Astrocyte of the spinal cord (primary cell): ENCODE results near the gene CSRP3.

Experiments used
- DNase-seq: peaks from one replicate; pipeline ENCODE4 v3.0.0; 2011; ENCODE audit warnings: low read depth, low spot score
- H3K4me3 ChIP-seq: 2 replicates; pipeline ENCODE4 v1.5.1; 2011; ENCODE audit warnings: low read depth, mild to moderate bottlenecking, low read length, moderate library complexity
- in situ Hi-C: cut with HindIII; loops from 2 replicates; pipeline ENCODE4 v1.10.0; 2017; ENCODE audit warnings: low sequenced_read_pairs
- TF ChIP-seq, protein P1 (sequence below): IDR thresholded peaks from 2 replicates; pipeline ENCODE4 v1.5.1; 2012; ENCODE audit warnings: low read depth, mild to moderate bottlenecking, low read length, inconsistent platforms

Gene CSRP3

DNA sequence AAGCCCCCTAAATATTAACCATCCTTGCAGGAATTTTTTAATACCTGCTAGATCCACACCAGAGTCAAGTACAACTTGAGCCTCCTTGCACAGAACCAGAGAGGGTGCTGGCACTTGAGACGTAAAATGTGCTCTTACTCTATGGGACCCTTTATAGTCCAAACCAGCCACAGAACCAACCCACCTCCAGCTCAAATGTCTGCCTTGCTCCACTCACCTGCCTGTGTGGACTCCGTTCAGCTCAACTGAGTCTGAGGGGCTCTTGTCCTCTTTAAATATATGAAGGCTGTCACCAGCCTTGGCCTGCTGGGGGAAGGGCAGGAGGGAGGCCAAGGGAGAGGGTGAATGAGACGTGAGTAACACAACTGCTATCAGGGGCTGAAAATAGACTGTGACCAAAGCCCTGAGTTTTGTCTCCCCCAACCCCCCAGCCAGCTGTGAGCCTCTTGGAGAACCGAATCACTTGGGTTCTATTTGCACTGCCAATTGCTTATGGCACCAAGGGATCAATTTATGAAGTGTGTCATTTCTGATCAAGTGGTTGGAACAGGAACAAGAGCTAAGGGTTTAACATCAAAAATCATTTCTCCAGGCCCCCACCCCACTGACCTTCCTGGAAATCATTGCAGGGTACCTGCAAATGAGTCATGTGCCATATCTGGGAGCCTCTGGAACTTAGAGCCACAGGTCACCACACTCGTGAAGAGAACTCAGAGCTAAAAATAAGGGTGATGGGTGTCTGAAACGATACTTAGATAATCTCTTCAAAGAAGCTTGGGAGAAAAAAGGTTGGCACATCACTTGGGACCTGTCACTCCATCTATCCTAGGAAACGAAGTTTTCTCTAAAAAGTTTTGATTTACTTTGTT lies at the start of gene CSRP3:
TSS of gene CSRP3 (minus strand) at position 247 of the 869 bp plus-strand sequence. CDS start 9,535 bp downstream, outside the sequence.
- TF ChIP-seq, protein P1, sequence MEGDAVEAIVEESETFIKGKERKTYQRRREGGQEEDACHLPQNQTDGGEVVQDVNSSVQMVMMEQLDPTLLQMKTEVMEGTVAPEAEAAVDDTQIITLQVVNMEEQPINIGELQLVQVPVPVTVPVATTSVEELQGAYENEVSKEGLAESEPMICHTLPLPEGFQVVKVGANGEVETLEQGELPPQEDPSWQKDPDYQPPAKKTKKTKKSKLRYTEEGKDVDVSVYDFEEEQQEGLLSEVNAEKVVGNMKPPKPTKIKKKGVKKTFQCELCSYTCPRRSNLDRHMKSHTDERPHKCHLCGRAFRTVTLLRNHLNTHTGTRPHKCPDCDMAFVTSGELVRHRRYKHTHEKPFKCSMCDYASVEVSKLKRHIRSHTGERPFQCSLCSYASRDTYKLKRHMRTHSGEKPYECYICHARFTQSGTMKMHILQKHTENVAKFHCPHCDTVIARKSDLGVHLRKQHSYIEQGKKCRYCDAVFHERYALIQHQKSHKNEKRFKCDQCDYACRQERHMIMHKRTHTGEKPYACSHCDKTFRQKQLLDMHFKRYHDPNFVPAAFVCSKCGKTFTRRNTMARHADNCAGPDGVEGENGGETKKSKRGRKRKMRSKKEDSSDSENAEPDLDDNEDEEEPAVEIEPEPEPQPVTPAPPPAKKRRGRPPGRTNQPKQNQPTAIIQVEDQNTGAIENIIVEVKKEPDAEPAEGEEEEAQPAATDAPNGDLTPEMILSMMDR = no peak
- no peak for DNase-seq
- H3K4me3 ChIP-seq = no peak within 1 kb of the TSS
- in situ Hi-C loops = no loop called here

DNA sequence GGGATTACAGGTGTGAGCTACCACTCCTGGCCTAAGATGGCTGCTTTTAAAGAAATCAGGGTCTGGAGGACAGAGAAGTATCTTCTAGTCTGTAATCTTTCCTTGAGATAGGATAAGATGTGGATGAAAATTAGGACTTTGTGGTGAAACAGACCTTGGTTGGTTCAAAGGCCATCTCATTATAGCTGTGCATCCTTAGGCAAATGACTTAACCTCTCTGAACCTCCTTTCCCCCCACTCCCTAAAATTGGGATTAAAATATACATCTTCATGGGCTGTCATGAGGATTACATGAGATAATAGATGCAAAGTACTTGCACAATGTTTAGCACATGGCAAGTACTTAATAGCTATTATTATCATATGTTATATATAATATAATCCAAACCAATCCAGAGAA lies 49.8 kb upstream of the CSRP3 start:
- DNase-seq = no peak
- in situ Hi-C loops = no loop called here
- no peak overlapping the region for H3K4me3 ChIP-seq
- TF ChIP-seq, protein P1 = no peak

DNA sequence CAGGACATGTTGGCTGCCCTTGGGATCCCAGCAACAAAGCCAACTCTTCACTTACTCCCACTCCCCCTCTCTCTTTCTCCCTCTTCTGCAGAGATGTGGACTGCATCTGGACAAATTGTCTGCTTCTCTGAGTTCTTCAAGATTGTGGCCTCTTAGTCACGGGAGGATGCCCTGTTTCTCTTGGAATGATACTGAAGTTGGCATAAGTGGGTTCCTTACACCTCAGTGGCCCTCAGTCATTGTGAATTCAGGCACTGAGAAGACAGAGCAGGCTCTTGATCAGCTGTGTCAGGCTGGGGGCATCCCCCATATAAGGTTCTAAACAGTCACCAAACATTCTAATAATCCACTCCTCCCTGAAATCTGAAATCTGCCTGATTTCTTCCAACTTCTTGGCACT lies 45.0 kb upstream of the CSRP3 start:
- DNase-seq = no peak
- H3K4me3 ChIP-seq = no peak overlapping the region
- in situ Hi-C loops = no loop called here
- TF ChIP-seq, protein P1 = no peak

DNA sequence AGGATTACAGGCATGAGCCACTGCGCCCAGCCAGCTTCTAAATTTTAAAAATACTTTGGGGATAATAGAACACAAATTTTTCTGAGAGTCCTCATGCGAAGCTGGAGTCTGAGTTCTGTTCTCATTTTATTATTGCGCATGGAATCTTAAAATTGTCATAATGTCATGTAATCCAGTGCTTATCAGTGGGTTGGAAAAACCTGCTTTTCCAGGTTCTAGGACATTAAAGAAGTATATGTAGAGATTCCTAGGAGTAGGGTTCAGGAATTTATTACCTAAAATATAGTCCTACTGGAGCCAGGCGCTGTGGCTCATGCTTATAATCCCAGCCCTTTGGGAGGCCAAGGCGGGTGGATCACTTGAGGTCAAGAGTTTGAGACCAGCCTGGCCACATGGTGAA lies 43.6 kb upstream of the CSRP3 start:
- H3K4me3 ChIP-seq = no peak overlapping the region
- TF ChIP-seq, protein P1 = no peak
- no peak for DNase-seq
- in situ Hi-C loops = no loop called here

DNA sequence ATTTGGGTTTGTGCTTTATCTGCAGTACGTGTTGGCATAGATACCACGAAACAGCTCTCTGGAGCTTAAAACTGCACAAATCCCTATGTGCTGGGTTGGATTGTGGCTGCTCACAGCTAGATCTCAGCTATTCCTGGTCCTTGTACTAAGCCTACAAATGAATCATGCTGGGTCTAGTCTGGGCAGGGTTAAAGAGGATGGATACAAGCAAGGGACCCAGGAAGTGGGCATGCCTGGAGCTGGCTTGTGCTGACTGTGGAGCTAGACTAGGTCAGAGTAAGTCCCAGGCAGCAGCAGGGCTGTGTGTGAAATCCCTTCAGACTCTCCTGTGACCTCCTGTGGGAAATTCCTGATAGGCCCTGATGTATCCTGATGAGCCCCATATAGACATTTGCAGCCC lies 42.8 kb upstream of the CSRP3 start:
- in situ Hi-C loops = no loop called here

DNA sequence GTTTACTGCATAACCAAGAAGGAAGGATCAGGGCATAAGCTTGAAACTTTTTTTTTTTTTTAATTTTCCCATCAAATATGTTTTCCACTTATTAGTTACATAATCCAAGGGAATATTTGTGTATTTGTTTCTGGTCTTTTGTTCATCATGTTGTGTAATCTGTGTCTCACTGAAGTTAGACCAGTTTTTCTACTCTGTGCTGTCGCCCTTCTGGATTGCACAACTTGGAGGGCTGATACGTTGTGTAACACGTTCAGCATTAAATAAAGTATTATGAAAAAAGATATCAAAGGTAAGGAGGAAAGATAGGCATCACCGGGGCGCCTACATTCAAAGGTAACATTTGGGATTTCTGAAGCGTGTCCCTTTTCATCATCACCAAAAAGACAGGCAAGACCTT lies 42.3 kb upstream of the CSRP3 start:
- DNase-seq = no peak
- H3K4me3 ChIP-seq = no peak overlapping the region
- TF ChIP-seq, protein P1 = no peak
- in situ Hi-C loops = no loop called here

More for the DNA sequence above, 42.8 kb upstream of the CSRP3 start:
- DNase-seq = no peak
- TF ChIP-seq, protein P1 = no peak
- no peak overlapping the region for H3K4me3 ChIP-seq
